ENCODE data around the gene AAK1.

Gene AAK1

GRCh38 chr2:69495008-69495407 lies 148.5 kb downstream of the AAK1 start:
- TF ChIP-seq CTCF (IDR thresholded peaks at IDR 0.05; ENCODE audit: insufficient read depth, low read depth, low read length, missing control alignments) = no peak
- no peak for DNase-seq (ENCODE audit: low read depth)
- H3K4me3 ChIP-seq (ENCODE audit: low read depth, low read length) = no peak overlapping the region

GRCh38 chr2:69494126-69494525 lies 149.4 kb downstream of the AAK1 start:
- no peak for TF ChIP-seq CTCF (IDR thresholded peaks at IDR 0.05; ENCODE audit: insufficient read depth, low read depth, low read length, missing control alignments)
- no peak overlapping the region for H3K4me3 ChIP-seq (ENCODE audit: low read depth, low read length)
- DNase-seq (ENCODE audit: low read depth) = no peak

- DNase-seq (ENCODE audit: low read depth) = no peak
- H3K4me3 ChIP-seq (ENCODE audit: low read depth, low read length) = no peak overlapping the region
- TF ChIP-seq CTCF (IDR thresholded peaks at IDR 0.05; ENCODE audit: insufficient read depth, low read depth, low read length, missing control alignments) = no peak
Observed at GRCh38 chr2:69493268-69493667, 150.3 kb downstream of the AAK1 start.

- TF ChIP-seq CTCF (IDR thresholded peaks at IDR 0.05; ENCODE audit: insufficient read depth, low read depth, low read length, missing control alignments) = no peak
- no peak overlapping the region for H3K4me3 ChIP-seq (ENCODE audit: low read depth, low read length)
- DNase-seq (ENCODE audit: low read depth) = no peak
Observed at GRCh38 chr2:69491864-69492263, 151.7 kb downstream of the AAK1 start.

GRCh38 chr2:69490486-69490885 lies 153.1 kb downstream of the AAK1 start:
- peak; percentile 38 for DNase-seq (ENCODE audit: low read depth)
- TF ChIP-seq CTCF (IDR thresholded peaks at IDR 0.05; ENCODE audit: insufficient read depth, low read depth, low read length, missing control alignments) = no peak
- no peak overlapping the region for H3K4me3 ChIP-seq (ENCODE audit: low read depth, low read length)

- H3K4me3 ChIP-seq (ENCODE audit: low read depth, low read length) = no peak overlapping the region
- no peak for DNase-seq (ENCODE audit: low read depth)
- no peak for TF ChIP-seq CTCF (IDR thresholded peaks at IDR 0.05; ENCODE audit: insufficient read depth, low read depth, low read length, missing control alignments)
Observed at GRCh38 chr2:69489793-69490192, 153.7 kb downstream of the AAK1 start.

GRCh38 chr2:69483696-69484095 lies 159.8 kb downstream of the AAK1 start:
- no peak for TF ChIP-seq CTCF (IDR thresholded peaks at IDR 0.05; ENCODE audit: insufficient read depth, low read depth, low read length, missing control alignments)
- H3K4me3 ChIP-seq (ENCODE audit: low read depth, low read length) = no peak overlapping the region
- no peak for DNase-seq (ENCODE audit: low read depth)
